K562 (cell line): ENCODE data around the gene EFHB.

Experiments used
- CTCF ChIP-seq, 3 experiments: IDR thresholded peaks in 2 of 3; conservative IDR thresholded peaks in 1 of 3; 2 replicates each; pipeline ENCODE4 v1.5.1; 2011 to 2012; ENCODE audit warnings: low read length in 3 of 3, mild to moderate bottlenecking in 3 of 3, control low read depth in 2 of 3, improper control_type of control experiment in 1 of 3, inconsistent platforms in 1 of 3, low read depth in 1 of 3, mixed read lengths in 1 of 3, moderate library complexity in 1 of 3; ENCODE audit not compliant: insufficient read depth in 2 of 3
- ELF1 ChIP-seq: fragments of 200-800 bp; sonication (Bioruptor generic); IDR thresholded peaks from 2 replicates; pipeline ENCODE4 v1.6.1; 2016; ENCODE audit warnings: missing genetic modification characterization, missing compliant biosample characterization
- FOS ChIP-seq: IDR thresholded peaks from 3 replicates; pipeline ENCODE4 v1.6.1; 2011; ENCODE audit not compliant: insufficient read length; ENCODE audit errors: extremely low read depth
- GABPA ChIP-seq: fragments of 200-800 bp; sonication (Bioruptor generic); conservative IDR thresholded peaks from 2 replicates; pipeline ENCODE4 v1.6.1; 2016; ENCODE audit warnings: low read depth, missing genetic modification characterization, missing compliant biosample characterization
- ZFP91 ChIP-seq: sonication (generic); formaldehyde crosslinking; IDR thresholded peaks from 2 replicates; pipeline ENCODE4 v1.8.0; 2022; ENCODE audit warnings: mild to moderate bottlenecking, missing genetic modification reagents
- ZNF124 ChIP-seq: sonication (generic); formaldehyde crosslinking; IDR thresholded peaks from 2 replicates; pipeline ENCODE4 v1.8.1; 2022; ENCODE audit warnings: missing genetic modification reagents
- ZNF24 ChIP-seq: fragments of 450-650 bp; IDR thresholded peaks from 2 replicates; pipeline ENCODE4 v1.6.1; 2016
- TF ChIP-seq, protein P1 (sequence below): fragments of 450-650 bp; formaldehyde crosslinking; IDR thresholded peaks from 2 replicates; pipeline ENCODE4 v1.4.0; 2020; ENCODE audit warnings: mild to moderate bottlenecking, moderate library complexity

- TF ChIP-seq, protein P1, sequence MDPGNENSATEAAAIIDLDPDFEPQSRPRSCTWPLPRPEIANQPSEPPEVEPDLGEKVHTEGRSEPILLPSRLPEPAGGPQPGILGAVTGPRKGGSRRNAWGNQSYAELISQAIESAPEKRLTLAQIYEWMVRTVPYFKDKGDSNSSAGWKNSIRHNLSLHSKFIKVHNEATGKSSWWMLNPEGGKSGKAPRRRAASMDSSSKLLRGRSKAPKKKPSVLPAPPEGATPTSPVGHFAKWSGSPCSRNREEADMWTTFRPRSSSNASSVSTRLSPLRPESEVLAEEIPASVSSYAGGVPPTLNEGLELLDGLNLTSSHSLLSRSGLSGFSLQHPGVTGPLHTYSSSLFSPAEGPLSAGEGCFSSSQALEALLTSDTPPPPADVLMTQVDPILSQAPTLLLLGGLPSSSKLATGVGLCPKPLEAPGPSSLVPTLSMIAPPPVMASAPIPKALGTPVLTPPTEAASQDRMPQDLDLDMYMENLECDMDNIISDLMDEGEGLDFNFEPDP (CRISPR knock-in tag), result no peak
- TF ChIP-seq ZNF124, result no peak
- TF ChIP-seq CTCF (IDR thresholded peaks at IDR 0.05 in 2 of 3, conservative IDR thresholded peaks at IDR 0.05 in 1 of 3; ENCODE audit: insufficient read depth in 2 of 3, low read depth in 1 of 3, low read length in 3 of 3), result no peak
- TF ChIP-seq ZFP91, result no peak
- no peak for TF ChIP-seq ZNF24
- no peak for TF ChIP-seq FOS
- no peak for TF ChIP-seq ELF1 (tag)
- TF ChIP-seq GABPA (tag), result no peak
These were observed 38.0 kb upstream of the EFHB start for GRCh38 chr3:19972054-19972453.
